Activated naive CD4-positive, alpha-beta T cell treated with Interleukin-2 at 50 U/mL for 16 hours (primary cell): Measurements from ENCODE around the gene MFAP2.
"Not testable (repeated sequence)": the region's sequence is repeated elsewhere in the genome, so short reads cannot be mapped to it uniquely, and the experiment has no call there.

ENCODE experiments used
- DNase-seq: peaks from one replicate; pipeline ENCODE4 v3.0.0-alpha.2; 2020

MFAP2 gene

DNA sequence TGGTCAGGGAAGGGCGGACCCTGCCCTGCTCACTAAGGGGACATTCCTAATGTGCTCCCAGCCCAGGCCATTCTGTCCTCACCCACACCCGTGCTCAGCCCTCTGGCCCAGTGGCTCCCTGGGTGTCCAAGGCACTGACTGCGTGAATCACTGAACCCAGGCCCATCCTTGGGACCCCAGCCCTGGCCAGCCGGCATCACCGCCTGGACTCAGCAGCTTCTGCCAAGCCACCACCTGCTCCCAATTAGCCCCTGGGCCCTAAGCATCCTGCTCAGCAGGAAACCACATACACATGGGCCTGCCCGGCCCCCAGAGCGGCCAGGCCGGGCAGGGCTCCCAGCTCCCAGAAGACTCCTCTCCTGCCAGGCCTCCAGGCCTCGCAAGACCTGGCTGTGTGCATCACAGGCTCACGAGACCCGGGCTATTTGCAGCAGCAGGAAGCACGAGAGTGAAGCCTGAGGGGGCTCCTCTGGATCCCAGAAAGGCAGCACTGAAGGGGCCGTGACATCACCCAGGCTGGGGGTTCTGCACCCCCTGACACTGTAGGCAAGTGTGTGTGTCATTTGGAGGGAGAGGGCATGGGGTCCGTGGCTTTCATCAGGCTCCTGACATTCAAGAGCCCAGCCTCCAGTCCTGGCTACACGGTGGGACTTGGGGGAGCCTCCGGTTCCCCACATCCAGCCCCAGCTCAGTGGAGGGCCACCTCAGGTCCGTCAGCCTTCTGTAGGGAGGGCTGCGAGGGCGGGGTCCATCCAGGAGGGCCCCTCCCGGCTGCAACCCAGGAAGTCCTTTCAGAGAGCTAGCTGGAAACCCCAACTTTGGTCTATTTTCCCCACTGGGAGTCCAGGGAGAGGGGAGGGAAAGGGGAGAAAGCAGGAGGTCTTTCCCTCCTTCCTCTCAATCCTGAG is 1.6 kb downstream of the MFAP2 start:
- DNase-seq = no peak

DNA sequence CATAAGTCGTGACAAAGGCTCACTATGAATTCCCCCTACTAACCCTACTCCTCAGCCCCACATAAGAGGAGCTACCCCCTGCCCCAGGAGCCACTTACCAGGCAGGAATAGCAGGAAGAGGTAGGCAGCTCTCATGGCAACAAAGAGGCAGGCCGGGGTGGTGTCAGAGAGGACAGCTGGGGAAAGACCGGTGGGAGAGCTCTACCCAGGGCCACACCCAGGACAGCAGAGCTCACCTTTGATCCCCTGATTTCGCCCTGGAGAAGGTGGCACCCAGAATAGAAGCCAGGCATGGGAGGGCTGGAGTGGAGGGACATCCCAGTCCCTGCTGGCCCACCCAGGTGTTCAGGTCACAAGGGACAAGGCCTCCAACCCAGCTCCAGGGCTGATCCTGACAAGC is 2.3 kb downstream of the MFAP2 start:
- no peak for DNase-seq

GRCh38 chr1:16977377-16977776 is 3.0 kb downstream of the MFAP2 start:
- no peak for DNase-seq

GRCh38 chr1:16976966-16977365 is 3.5 kb downstream of the MFAP2 start:
- DNase-seq = no peak

DNA sequence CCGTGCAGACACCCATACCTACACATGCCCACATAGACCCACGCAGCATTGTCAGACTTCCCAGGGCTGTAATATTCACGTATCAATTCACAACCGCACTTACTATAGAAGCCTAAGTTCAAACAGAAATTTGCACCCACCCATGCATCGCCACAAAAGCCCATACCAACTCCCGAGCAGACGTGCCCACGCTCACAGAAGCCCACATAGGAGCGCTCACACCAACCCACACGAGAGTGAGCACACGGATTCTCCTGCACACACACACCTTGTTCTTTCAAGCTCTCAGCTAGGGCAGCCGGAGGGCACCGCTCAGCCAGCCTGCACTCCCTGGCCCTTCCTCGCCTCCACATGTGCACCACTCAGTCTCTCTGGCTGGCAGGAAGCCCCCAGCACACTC is 4.6 kb downstream of the MFAP2 start:
- no peak for DNase-seq

- no peak for DNase-seq
Observed at GRCh38 chr1:16975211-16975610, 5.2 kb downstream of the MFAP2 start.

DNA sequence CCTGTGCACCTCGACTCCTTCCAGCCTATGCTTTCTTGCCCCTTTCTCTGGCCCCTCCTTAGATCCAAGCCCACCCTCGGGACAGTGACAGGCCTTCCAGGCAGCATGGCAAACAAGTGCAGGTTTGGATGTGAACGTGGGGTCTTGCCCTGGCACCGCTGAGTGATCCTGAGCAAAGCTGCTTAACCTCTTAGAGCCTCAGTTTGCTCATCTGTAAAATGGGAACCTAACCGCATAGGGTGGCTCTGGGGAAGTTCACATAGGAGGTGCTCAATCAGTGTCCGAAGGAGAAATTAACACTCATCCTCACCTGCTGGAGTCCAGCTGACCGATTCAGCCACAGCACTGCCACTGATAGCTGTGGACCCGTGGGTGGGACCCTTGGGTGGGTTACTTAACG is 7.2 kb downstream of the MFAP2 start:
- no peak for DNase-seq

GRCh38 chr1:16972189-16972895 is 8.1 kb downstream of the MFAP2 start:
- no peak for DNase-seq

GRCh38 chr1:16971341-16972188 is 8.9 kb downstream of the MFAP2 start:
- no peak for DNase-seq

DNA sequence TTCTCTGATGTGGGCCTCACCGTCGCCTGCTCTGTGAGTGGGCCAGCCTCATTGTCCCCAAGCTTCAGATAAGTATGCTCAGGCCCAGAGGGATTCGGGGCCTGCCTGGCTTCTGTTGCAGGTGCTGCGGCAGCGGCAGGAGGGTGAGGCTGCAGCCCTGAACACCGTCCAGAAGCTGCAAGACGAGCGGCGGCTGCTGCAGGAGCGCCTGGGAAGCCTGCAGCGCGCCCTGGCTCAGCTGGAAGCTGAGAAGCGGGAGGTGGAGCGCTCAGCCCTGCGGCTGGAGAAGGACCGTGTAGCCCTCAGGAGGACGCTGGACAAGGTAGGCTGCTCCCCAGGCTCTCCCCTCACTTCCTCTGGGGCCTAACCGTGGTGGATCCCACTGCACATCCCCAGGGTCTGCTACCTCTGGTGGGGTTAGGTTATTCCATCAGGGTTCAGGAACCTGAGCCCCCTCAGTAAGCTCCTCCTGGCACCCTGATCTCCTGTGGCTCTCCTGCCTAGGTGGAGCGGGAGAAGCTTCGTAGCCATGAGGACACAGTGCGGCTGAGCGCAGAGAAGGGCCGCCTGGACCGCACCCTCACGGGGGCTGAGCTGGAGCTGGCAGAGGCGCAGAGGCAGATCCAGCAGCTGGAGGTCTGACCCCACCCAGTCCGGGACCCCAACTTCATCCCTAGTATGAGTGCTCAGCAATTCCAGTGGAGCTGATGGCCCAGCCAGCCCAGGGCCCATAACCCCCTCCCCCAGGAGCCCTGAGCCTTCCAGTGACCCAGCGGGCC is 10.1 kb downstream of the MFAP2 start:
- DNase-seq = no peak

DNA sequence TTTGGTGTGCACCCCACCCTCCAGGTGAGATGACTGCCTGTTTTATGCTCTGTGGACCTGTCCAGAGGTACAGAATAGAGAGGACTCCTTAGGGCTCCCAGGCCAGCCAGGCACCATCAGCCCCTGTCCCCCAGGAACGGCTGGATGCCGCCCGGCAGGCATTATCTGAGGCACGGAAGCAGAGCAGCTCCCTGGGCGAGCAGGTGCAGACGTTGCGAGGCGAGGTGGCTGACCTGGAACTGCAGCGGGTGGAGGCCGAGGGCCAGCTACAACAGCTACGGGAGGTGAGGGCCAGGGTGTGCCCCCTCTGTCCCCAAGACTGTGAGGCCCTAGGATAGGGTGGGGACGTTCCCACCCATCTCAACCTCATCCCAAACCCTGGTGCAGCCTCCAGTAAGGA is 10.8 kb downstream of the MFAP2 start:
- no peak for DNase-seq

GRCh38 chr1:16969057-16969611 is 11.3 kb downstream of the MFAP2 start:
- DNase-seq = no peak

- no peak for DNase-seq
Observed at GRCh38 chr1:16968372-16968771, 12.0 kb downstream of the MFAP2 start.

GRCh38 chr1:16967962-16968361 is 12.5 kb downstream of the MFAP2 start:
- no peak for DNase-seq

DNA sequence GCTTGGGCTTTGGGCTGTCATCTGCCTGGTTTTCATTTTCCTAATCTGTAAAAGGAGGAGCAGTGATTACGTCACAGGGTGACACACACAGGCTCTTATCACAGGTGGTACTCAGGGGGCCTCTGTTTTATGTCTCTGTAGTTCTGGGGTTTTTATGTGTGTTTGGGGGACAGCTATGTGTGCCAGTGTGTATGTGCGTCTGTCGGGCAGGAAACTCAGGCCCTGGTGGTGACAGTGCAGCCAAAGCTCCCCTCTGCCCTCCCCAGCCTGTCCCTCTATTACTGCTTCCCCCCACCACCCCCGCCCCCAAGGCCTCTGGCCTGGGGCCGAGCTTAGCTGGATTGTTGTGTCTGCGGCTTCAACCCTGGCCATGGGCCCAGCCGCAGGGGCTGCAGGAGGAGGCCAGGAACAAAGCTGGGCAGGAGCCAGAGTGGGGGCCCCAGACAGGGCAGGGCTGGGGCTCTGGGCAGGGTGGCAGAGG is 13.3 kb downstream of the MFAP2 start:
- no peak for DNase-seq

DNA sequence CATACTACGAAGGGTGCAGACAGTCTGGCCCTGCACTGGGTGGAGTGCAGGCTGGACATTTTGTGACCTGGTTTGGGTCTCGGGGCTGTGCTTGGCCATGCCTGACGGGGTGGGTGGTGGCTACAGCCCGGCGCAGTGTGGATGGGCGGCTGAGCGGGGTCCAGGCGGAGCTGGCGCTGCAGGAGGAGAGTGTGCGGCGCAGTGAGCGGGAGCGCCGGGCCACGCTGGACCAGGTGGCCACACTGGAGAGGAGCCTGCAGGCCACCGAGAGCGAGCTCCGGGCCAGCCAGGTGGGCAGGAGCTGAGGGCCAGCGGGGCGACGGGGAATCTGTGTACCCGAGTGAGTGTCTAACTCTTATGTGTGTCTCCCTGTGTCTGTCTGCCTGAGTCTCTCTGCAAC is 14.1 kb downstream of the MFAP2 start:
- no peak for DNase-seq

- DNase-seq = no peak
Observed at GRCh38 chr1:16965486-16966067, 14.8 kb downstream of the MFAP2 start.

- not testable (repeated sequence) for DNase-seq
Observed at GRCh38 chr1:16964169-16964568, 16.3 kb downstream of the MFAP2 start.

GRCh38 chr1:16961297-16962133 is 18.9 kb downstream of the MFAP2 start:
- DNase-seq = no peak

DNA sequence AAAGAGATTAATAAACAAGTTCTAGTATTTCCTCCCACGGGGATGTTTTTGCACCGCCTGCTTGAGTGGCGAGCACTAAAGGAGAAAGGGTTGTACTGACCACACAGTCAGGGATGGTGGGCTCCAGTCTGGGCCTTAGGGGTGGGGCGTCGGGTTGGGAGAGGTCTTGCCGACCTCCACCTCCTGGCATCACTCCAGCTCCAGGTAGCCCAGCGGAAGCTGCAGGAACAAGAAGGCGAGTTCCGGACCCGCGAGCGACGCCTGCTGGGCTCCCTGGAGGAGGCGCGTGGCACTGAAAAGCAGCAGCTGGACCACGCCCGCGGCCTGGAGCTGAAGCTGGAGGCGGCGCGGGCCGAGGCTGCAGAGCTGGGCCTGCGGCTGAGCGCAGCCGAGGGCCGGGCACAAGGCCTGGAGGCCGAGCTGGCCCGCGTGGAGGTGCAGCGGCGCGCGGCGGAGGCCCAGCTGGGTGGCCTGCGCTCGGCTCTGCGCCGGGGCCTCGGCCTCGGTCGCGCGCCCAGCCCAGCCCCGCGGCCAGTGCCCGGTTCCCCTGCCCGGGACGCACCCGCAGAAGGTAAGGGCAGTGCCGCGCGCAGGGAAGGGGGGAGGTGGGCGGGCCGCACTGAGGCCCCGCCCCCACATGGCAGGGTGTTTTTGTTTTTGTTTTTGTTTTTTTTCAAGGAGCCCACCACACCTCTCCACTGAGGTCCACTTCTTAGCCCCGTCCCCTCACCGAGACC is 19.7 kb downstream of the MFAP2 start:
- peak; percentile 84 for DNase-seq
